Measurements from ENCODE around the gene SEPTIN12. TPM values are rescaled to one million over a fixed set of nuclear protein-coding genes. Genes with fewer than 3 reads are reported as not detected.

The SEPTIN12 gene
- total RNA-seq, 4 donors from 2014 or later, result not detected

DNA sequence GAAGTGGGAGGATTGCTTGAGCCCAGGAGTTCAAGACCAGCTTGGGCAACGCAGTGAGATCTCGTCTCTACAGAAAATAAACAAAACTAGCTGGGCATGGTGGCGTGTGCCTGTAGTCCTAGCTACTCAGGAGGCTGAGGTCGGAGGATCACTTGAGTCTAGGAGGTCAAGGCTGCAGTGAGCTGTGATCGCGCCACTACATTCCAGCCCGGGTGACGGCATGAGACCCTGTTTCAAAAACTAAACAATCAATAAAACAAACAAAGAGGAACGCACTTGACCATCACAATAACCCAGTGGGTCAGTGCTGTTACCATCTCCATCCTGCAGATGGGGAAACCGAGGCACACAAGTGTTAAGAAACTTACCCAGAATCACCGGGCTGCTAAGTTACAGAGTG, 34.9 kb downstream of the SEPTIN12 start:
- H3K27ac ChIP-seq, result no peak overlapping the region

DNA sequence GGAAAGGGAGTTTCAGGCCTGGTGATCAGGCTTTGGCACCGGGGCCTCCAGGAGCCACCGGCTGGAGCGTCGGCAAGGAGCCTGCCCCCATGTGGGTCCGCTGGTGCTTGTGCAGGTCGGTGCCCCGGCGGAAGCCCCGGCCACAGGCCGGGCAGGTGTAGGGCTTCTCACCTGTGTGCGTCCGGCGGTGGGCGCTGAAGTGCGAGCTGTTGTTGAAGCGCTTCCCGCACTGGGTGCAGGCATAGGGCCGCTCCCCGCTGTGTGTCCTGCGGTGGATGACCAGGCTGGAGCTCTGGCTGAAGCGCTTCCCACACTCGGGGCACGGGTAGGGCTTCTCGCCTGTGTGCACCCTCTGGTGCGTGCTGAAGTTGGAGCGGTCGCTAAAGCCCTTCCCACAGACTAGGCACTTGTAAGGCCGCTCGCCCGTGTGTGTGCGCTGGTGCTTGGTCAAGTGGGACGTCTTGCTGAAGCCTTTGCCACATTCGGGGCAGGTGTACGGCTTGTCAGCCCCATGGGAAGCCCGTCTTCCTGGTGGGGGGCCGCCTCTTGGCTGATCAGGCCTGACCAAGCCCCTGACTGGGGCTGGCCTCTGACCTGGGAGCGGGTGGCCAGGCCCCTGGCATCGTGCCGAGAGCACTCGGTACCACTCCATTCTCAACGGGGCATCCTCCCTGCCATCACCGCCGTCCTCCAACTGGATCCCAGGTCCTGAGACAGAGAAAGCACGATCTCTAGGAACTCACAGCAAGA, 35.6 kb downstream of the SEPTIN12 start:
- intact Hi-C loops (cut with DNase I; ENCODE audit: low total_unique reads), result no loop called here
- no peaks in the 10 kb centered on the region for H3K9me3 ChIP-seq
- H3K27ac ChIP-seq, result no peak overlapping the region
- no peaks in the 10 kb centered on the region for H3K4me1 ChIP-seq
- no peak for DNase-seq
- H3K36me3 ChIP-seq, result no peaks in the 10 kb centered on the region
- no peaks in the 10 kb centered on the region for H3K27me3 ChIP-seq
- no peak overlapping the region for H3K4me3 ChIP-seq
- TF ChIP-seq, protein P1, sequence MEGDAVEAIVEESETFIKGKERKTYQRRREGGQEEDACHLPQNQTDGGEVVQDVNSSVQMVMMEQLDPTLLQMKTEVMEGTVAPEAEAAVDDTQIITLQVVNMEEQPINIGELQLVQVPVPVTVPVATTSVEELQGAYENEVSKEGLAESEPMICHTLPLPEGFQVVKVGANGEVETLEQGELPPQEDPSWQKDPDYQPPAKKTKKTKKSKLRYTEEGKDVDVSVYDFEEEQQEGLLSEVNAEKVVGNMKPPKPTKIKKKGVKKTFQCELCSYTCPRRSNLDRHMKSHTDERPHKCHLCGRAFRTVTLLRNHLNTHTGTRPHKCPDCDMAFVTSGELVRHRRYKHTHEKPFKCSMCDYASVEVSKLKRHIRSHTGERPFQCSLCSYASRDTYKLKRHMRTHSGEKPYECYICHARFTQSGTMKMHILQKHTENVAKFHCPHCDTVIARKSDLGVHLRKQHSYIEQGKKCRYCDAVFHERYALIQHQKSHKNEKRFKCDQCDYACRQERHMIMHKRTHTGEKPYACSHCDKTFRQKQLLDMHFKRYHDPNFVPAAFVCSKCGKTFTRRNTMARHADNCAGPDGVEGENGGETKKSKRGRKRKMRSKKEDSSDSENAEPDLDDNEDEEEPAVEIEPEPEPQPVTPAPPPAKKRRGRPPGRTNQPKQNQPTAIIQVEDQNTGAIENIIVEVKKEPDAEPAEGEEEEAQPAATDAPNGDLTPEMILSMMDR (IDR thresholded peaks at IDR 0.05), result no peak
- TF ChIP-seq POLR2A (IDR thresholded peaks at IDR 0.05), result no peak

More for the DNA sequence above, 34.9 kb downstream of the SEPTIN12 start:
- no peaks in the 10 kb centered on the region for H3K27me3 ChIP-seq
- no peak for DNase-seq
- no peak overlapping the region for H3K4me3 ChIP-seq
- no peaks in the 10 kb centered on the region for H3K36me3 ChIP-seq
- H3K9me3 ChIP-seq, result no peaks in the 10 kb centered on the region
- TF ChIP-seq, protein P1 (IDR thresholded peaks at IDR 0.05), result no peak
- TF ChIP-seq POLR2A (IDR thresholded peaks at IDR 0.05), result no peak
- H3K4me1 ChIP-seq, result no peaks in the 10 kb centered on the region
- intact Hi-C loops (cut with DNase I; ENCODE audit: low total_unique reads), result no loop called here

DNA sequence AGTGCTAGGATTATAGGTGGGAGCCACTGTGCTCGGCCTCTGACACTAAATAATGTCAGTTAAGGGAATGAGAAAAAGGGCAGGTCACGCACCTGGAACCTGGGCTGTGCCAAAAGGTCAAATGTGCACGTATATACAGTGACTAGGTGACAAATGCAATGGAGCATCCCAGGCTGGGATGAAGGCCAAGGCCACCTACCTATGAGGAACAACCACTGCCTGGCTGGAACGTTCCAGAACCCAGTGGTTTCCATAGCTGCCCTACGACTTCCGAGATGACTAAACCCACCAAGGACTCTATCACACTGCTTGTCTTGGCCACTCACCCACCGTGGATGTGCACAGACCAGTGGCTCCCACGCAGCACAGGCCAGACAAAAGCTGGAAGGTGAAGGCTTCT, 37.2 kb downstream of the SEPTIN12 start:
- Histone ChIP-seq H3K4me1 (peaks cover 0 to 8% of the 10 kb centered on the region in 2 donors), H3K27ac (no peak overlapping the region), H3K9me3 (no peaks in the 10 kb centered on the region), H3K36me3 (no peaks in the 10 kb centered on the region), H3K4me3 (no peak overlapping the region), H3K27me3 (no peaks in the 10 kb centered on the region)
- no peak for DNase-seq
- TF ChIP-seq POLR2A (IDR thresholded peaks at IDR 0.05), result no peak
- TF ChIP-seq, protein P1 (IDR thresholded peaks at IDR 0.05), result no peak
- intact Hi-C loops (cut with DNase I; ENCODE audit: low total_unique reads), result no loop called here

DNA sequence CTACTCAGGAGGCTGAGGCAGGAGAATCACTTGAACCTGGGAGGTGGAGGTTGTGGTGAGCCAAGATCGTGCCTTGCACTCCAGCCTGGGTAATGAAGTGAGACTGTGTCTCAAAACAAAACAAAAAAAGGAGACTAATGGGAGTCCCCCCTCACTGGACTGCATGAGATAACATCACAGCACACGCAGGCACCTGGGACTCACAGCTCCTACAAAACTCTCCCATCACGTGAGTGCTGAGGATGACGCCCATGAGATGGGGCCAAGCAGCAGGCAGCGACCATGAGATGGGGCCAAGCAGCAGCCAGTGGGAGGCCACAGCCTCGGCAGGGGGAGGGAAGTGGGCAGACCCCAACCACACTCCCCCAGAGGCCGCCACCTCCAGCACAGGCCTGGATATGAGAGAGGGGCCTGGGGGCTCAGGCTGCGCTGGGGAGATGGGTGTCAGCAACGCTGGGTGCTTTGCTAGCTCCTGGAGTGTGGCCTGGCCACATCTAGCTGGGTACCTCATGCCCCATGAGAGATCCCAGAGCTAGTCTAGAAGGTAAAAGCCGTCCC, 38.4 kb downstream of the SEPTIN12 start:
- DNase-seq, result no peak
- H3K27me3 ChIP-seq, result no peaks in the 10 kb centered on the region
- H3K27ac ChIP-seq, result no peak overlapping the region
- intact Hi-C loops (cut with DNase I; ENCODE audit: low total_unique reads), result no loop called here
- peaks cover 0 to 8% of the 10 kb centered on the region in 2 donors for H3K4me1 ChIP-seq
- no peak for TF ChIP-seq POLR2A (IDR thresholded peaks at IDR 0.05)
- TF ChIP-seq, protein P1 (IDR thresholded peaks at IDR 0.05), result no peak
- no peaks in the 10 kb centered on the region for H3K36me3 ChIP-seq
- H3K9me3 ChIP-seq, result no peaks in the 10 kb centered on the region
- no peak overlapping the region for H3K4me3 ChIP-seq

DNA sequence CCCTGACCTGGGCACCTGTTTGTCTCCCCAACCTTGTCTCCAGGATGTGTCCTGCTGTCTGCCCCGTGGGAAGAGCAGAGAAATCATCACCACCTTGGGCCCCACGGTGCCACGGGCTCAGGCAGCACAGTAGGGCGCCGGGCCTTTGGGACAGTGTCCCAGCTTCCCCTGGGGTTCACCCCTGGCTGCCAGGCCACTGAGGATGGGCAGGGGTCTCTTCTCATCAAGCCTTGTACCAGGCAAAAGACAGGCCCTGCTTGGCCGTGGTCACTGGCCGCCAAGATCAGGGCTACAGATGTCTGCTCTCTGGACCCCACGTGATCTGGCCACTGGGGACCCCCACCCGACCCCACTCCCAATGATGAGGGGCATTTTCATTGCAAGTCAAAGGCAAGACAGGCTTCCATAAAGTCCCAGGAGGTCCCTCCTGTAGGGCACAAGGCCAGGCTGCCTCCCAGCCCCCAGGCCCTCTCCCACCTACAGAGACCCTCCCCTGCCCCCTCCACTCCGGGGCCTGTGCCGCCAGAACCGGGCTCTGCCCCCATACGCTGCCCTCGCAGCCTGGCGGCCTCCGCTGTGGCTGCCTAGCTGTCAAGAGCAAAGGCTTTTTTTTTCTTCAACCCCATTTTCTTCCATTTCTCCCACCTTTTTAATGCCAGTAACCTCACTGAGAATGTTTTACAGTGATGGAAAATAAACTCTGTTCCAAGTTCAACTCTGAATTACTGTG, 39.3 kb downstream of the SEPTIN12 start:
- H3K27ac ChIP-seq, result no peak overlapping the region
- TF ChIP-seq POLR2A (IDR thresholded peaks at IDR 0.05), result no peak
- TF ChIP-seq, protein P1 (IDR thresholded peaks at IDR 0.05), result no peak
- DNase-seq, result no peak
- no peaks in the 10 kb centered on the region for H3K9me3 ChIP-seq
- peaks cover 0 to 8% of the 10 kb centered on the region in 2 donors for H3K4me1 ChIP-seq
- no peak overlapping the region for H3K4me3 ChIP-seq
- H3K36me3 ChIP-seq, result no peaks in the 10 kb centered on the region
- no peaks in the 10 kb centered on the region for H3K27me3 ChIP-seq
- intact Hi-C loops (cut with DNase I; ENCODE audit: low total_unique reads), result no loop called here
